HEK293 (cell line): ENCODE data around the gene PDE10A.

Experiments
- CTCF ChIA-PET: fragments of 350-600 bp; formaldehyde crosslinking; extraction: SDS; loops from one replicate; lab custom pipeline; 2021; ENCODE audit warnings: antibody characterized with exemption; lab: Yijun Ruan, JAX
- POLR2A ChIA-PET: fragments of 300-600 bp; formaldehyde crosslinking; extraction: SDS; loops from one replicate; lab custom pipeline; 2020; ENCODE audit warnings: antibody characterized with exemption, inconsistent platforms; lab: Yijun Ruan, JAX
- H3K27ac ChIP-seq: fragments of 200-500 bp; sonication (Bioruptor generic); 2 replicates; pipeline ENCODE4 v1.5.1; 2014; ENCODE audit warnings: low read depth, low read length, control low read depth, inconsistent platforms; ENCODE audit errors: extremely low read depth
- H3K36me3 ChIP-seq, 2 experiments: fragments of 200-500 bp in 1 of 2; sonication (Bioruptor generic) in 1 of 2; 1 replicate in 1 of 2; 2 replicates in 1 of 2; pipeline ENCODE4 v1.5.1; 2014 to 2017; ENCODE audit warnings: inconsistent platforms in 2 of 2, low read length in 2 of 2; ENCODE audit not compliant: control insufficient read depth in 2 of 2, insufficient read depth in 1 of 2
- H3K4me1 ChIP-seq: fragments of 200-500 bp; sonication (Bioruptor generic); 2 replicates; pipeline ENCODE4 v1.5.1; 2014; ENCODE audit warnings: mild to moderate bottlenecking, low read length, inconsistent platforms; ENCODE audit not compliant: control insufficient read depth, insufficient read depth
- H3K4me3 ChIP-seq: 2 replicates; pipeline ENCODE4 v1.5.1; 2011; ENCODE audit warnings: low read depth, mild to moderate bottlenecking, control low read depth, low read length, moderate library complexity
- H3K9me3 ChIP-seq: fragments of 200-500 bp; sonication (Bioruptor generic); 2 replicates; pipeline ENCODE4 v1.5.1; 2014; ENCODE audit warnings: low read depth, low read length, inconsistent platforms; ENCODE audit not compliant: control insufficient read depth, insufficient read depth
- GLIS1 ChIP-seq: fragments of 450-650 bp; formaldehyde crosslinking; IDR thresholded peaks from 2 replicates; pipeline ENCODE4 v1.5.1; 2016; ENCODE audit warnings: missing biosample characterization, missing genetic modification characterization
- IKZF3 ChIP-seq: fragments of 450-650 bp; IDR thresholded peaks from 2 replicates; pipeline ENCODE4 v1.5.0; 2018; ENCODE audit warnings: missing biosample characterization, mild to moderate bottlenecking, missing genetic modification characterization, moderate library complexity
- KLF7 ChIP-seq: fragments of 450-650 bp; formaldehyde crosslinking; IDR thresholded peaks from 2 replicates; pipeline ENCODE4 v1.5.1; 2016; ENCODE audit warnings: missing biosample characterization, missing genetic modification characterization, borderline replicate concordance
- WT1 ChIP-seq: fragments of 450-650 bp; formaldehyde crosslinking; IDR thresholded peaks from 2 replicates; pipeline ENCODE4 v1.5.1; 2016; ENCODE audit warnings: missing biosample characterization, missing genetic modification characterization
- YY2 ChIP-seq: fragments of 450-650 bp; formaldehyde crosslinking; IDR thresholded peaks from 2 replicates; pipeline ENCODE4 v1.5.1; 2016; ENCODE audit warnings: missing biosample characterization, missing genetic modification characterization
- ZNF112 ChIP-seq: fragments of 450-650 bp; formaldehyde crosslinking; IDR thresholded peaks from 2 replicates; pipeline ENCODE4 v1.5.0; 2017; ENCODE audit warnings: missing biosample characterization, missing genetic modification characterization
- ZNF114 ChIP-seq: fragments of 450-650 bp; formaldehyde crosslinking; IDR thresholded peaks from 2 replicates; pipeline ENCODE4 v1.5.0; 2017; ENCODE audit warnings: missing biosample characterization, missing genetic modification characterization
- ZNF132 ChIP-seq: fragments of 450-650 bp; formaldehyde crosslinking; IDR thresholded peaks from 2 replicates; pipeline ENCODE4 v1.5.1; 2017; ENCODE audit warnings: missing biosample characterization, missing genetic modification characterization, borderline replicate concordance
- ZNF146 ChIP-seq: fragments of 450-650 bp; formaldehyde crosslinking; IDR thresholded peaks from 2 replicates; pipeline ENCODE4 v1.5.1; 2016; ENCODE audit warnings: missing biosample characterization, missing genetic modification characterization
- ZNF274 ChIP-seq, 2 experiments: fragments of 200-500 bp in 1 of 2; fragments of 450-650 bp in 1 of 2; sonication (Bioruptor generic) in 1 of 2; formaldehyde crosslinking in 1 of 2; IDR thresholded peaks; 2 replicates each; pipeline versions ENCODE4 v1.5.1 to v1.6.1; 2014 to 2016; ENCODE audit warnings: borderline replicate concordance in 1 of 2, inconsistent platforms in 1 of 2, low read length in 1 of 2, missing biosample characterization in 1 of 2, missing genetic modification characterization in 1 of 2
- ZNF302 ChIP-seq: fragments of 450-650 bp; formaldehyde crosslinking; IDR thresholded peaks from 2 replicates; pipeline ENCODE4 v1.5.1; 2016; ENCODE audit warnings: missing biosample characterization, missing genetic modification characterization, low read depth
- ZNF311 ChIP-seq: fragments of 450-650 bp; formaldehyde crosslinking; IDR thresholded peaks from 2 replicates; pipeline ENCODE4 v1.5.1; 2017; ENCODE audit warnings: missing biosample characterization, missing genetic modification characterization, borderline replicate concordance
- ZNF394 ChIP-seq: fragments of 450-650 bp; formaldehyde crosslinking; IDR thresholded peaks from 2 replicates; pipeline ENCODE4 v1.5.1; 2016; ENCODE audit warnings: missing biosample characterization, missing genetic modification characterization, mild to moderate bottlenecking, moderate library complexity, borderline replicate concordance
- ZNF600 ChIP-seq: fragments of 450-650 bp; formaldehyde crosslinking; IDR thresholded peaks from 2 replicates; pipeline ENCODE4 v1.5.1; 2016; ENCODE audit warnings: missing biosample characterization, missing genetic modification characterization
- ZNF768 ChIP-seq: fragments of 450-650 bp; formaldehyde crosslinking; IDR thresholded peaks from 2 replicates; pipeline ENCODE4 v1.5.1; 2018; ENCODE audit warnings: missing biosample characterization, mild to moderate bottlenecking, missing genetic modification characterization
- TF ChIP-seq, protein P1 (sequence below): fragments of 450-650 bp; formaldehyde crosslinking; IDR thresholded peaks from 2 replicates; pipeline ENCODE4 v1.5.1; 2017; ENCODE audit warnings: missing biosample characterization, mild to moderate bottlenecking, missing genetic modification characterization, moderate library complexity
- TF ChIP-seq, protein P2 (sequence below): fragments of 450-650 bp; formaldehyde crosslinking; IDR thresholded peaks from 2 replicates; pipeline ENCODE4 v1.5.1; 2017; ENCODE audit warnings: missing biosample characterization, missing genetic modification characterization
- TF ChIP-seq, protein P3 (sequence below): fragments of 450-650 bp; formaldehyde crosslinking; IDR thresholded peaks from 2 replicates; pipeline ENCODE4 v1.5.1; 2017; ENCODE audit warnings: missing biosample characterization, missing genetic modification characterization
- TF ChIP-seq, protein P4 (sequence below): fragments of 450-650 bp; formaldehyde crosslinking; conservative IDR thresholded peaks from 2 replicates; pipeline ENCODE4 v1.5.1; 2016; ENCODE audit warnings: low read depth, missing biosample characterization, missing genetic modification characterization
- TF ChIP-seq, protein P5 (sequence below): fragments of 450-650 bp; formaldehyde crosslinking; IDR thresholded peaks from 2 replicates; pipeline ENCODE4 v1.5.1; 2017; ENCODE audit warnings: missing biosample characterization, missing genetic modification characterization

PDE10A gene

DNA sequence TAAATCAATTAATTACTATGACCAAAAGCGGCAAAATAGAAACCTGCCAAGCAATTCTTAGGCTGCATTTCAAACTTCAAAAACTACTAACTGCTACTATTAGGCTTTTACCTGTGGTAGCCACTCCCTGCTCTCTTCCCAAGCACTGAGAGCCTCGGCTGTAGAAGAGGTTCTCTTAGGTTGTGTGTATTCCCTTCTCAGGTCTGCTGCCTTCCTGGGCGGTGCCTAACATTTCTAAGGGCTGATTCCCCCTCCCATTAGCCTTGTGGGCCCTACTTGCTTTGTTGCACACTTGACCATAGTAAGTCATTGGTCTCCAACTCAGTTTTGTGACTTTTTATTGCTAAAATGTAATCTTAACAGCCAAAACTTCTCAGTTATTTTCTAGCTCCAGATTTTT is 207.6 kb downstream of the PDE10A start:
- peaks cover 5% of the 10 kb centered on the region; the same call in 1 of the 2 replicates for H3K4me1 ChIP-seq
- TF ChIP-seq ZNF132 (tag by site-specific recombination) (no peak), YY2 (no peak), ZNF600 (tag by site-specific recombination) (no peak), KLF7 (tag by site-specific recombination) (no peak), ZNF311 (no peak)
- TF ChIP-seq, protein P1, sequence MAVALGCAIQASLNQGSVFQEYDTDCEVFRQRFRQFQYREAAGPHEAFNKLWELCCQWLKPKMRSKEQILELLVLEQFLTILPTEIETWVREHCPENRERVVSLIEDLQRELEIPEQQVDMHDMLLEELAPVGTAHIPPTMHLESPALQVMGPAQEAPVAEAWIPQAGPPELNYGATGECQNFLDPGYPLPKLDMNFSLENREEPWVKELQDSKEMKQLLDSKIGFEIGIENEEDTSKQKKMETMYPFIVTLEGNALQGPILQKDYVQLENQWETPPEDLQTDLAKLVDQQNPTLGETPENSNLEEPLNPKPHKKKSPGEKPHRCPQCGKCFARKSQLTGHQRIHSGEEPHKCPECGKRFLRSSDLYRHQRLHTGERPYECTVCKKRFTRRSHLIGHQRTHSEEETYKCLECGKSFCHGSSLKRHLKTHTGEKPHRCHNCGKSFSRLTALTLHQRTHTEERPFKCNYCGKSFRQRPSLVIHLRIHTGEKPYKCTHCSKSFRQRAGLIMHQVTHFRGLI: no peak
- TF ChIP-seq, protein P2, sequence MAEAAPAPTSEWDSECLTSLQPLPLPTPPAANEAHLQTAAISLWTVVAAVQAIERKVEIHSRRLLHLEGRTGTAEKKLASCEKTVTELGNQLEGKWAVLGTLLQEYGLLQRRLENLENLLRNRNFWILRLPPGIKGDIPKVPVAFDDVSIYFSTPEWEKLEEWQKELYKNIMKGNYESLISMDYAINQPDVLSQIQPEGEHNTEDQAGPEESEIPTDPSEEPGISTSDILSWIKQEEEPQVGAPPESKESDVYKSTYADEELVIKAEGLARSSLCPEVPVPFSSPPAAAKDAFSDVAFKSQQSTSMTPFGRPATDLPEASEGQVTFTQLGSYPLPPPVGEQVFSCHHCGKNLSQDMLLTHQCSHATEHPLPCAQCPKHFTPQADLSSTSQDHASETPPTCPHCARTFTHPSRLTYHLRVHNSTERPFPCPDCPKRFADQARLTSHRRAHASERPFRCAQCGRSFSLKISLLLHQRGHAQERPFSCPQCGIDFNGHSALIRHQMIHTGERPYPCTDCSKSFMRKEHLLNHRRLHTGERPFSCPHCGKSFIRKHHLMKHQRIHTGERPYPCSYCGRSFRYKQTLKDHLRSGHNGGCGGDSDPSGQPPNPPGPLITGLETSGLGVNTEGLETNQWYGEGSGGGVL: no peak
- TF ChIP-seq, protein P3, sequence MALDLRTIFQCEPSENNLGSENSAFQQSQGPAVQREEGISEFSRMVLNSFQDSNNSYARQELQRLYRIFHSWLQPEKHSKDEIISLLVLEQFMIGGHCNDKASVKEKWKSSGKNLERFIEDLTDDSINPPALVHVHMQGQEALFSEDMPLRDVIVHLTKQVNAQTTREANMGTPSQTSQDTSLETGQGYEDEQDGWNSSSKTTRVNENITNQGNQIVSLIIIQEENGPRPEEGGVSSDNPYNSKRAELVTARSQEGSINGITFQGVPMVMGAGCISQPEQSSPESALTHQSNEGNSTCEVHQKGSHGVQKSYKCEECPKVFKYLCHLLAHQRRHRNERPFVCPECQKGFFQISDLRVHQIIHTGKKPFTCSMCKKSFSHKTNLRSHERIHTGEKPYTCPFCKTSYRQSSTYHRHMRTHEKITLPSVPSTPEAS: no peak
- CTCF ChIA-PET: interaction anchor here (4.8 kb wide), 1 partner anchor 15 kb away, joined by 27 read pairs; no protein-coding TSS in a partner anchor
- H3K9me3 ChIP-seq: no peaks in the 10 kb centered on the region
- H3K27ac ChIP-seq: no peak overlapping the region
- H3K4me3 ChIP-seq: no peak overlapping the region
- POLR2A ChIA-PET: no interaction called here
- H3K36me3 ChIP-seq: no peaks in the 10 kb centered on the region

DNA sequence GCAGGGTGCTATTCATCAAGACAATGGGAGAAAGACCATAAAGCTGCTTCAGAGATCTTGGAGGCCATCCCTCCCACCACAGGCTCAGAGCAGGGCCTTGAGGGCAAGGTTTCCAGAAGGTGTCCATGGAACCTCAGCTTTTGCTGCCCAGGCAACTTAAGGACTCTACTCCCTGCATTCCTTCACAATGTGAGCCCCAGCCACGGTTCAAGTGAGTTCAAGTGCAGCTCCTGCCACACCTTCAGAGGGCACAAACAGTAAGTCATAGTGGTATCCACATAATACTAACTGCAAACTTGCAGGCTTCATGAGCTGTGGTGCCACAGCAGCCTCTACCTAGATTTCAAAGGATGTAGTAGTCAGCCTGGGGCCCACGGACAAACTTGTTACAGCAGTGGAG is 209.6 kb downstream of the PDE10A start:
- 0 out of 3 replicates have a peak, but pooled peaks cover 0 to 3% of the 10 kb centered on the region in 2 experiments for H3K36me3 ChIP-seq
- no peak overlapping the region for H3K27ac ChIP-seq
- ChIA-PET POLR2A (no interaction called here), CTCF (interaction anchor here (0.6 to 3.8 kb wide), 2 partner anchors 13 to 435 kb away, joined by 3 to 11 read pairs; no protein-coding TSS in a partner anchor)
- H3K4me3 ChIP-seq: no peak overlapping the region
- H3K9me3 ChIP-seq: no peaks in the 10 kb centered on the region
- peaks cover 5% of the 10 kb centered on the region; the same call in 1 of the 2 replicates for H3K4me1 ChIP-seq
- TF ChIP-seq ZNF114 (tag by site-specific recombination): no peak
- TF ChIP-seq, protein P1: no peak
- no peak for TF ChIP-seq IKZF3 (tag by site-specific recombination)
- TF ChIP-seq GLIS1 (tag by site-specific recombination): no peak
- TF ChIP-seq, protein P4, sequence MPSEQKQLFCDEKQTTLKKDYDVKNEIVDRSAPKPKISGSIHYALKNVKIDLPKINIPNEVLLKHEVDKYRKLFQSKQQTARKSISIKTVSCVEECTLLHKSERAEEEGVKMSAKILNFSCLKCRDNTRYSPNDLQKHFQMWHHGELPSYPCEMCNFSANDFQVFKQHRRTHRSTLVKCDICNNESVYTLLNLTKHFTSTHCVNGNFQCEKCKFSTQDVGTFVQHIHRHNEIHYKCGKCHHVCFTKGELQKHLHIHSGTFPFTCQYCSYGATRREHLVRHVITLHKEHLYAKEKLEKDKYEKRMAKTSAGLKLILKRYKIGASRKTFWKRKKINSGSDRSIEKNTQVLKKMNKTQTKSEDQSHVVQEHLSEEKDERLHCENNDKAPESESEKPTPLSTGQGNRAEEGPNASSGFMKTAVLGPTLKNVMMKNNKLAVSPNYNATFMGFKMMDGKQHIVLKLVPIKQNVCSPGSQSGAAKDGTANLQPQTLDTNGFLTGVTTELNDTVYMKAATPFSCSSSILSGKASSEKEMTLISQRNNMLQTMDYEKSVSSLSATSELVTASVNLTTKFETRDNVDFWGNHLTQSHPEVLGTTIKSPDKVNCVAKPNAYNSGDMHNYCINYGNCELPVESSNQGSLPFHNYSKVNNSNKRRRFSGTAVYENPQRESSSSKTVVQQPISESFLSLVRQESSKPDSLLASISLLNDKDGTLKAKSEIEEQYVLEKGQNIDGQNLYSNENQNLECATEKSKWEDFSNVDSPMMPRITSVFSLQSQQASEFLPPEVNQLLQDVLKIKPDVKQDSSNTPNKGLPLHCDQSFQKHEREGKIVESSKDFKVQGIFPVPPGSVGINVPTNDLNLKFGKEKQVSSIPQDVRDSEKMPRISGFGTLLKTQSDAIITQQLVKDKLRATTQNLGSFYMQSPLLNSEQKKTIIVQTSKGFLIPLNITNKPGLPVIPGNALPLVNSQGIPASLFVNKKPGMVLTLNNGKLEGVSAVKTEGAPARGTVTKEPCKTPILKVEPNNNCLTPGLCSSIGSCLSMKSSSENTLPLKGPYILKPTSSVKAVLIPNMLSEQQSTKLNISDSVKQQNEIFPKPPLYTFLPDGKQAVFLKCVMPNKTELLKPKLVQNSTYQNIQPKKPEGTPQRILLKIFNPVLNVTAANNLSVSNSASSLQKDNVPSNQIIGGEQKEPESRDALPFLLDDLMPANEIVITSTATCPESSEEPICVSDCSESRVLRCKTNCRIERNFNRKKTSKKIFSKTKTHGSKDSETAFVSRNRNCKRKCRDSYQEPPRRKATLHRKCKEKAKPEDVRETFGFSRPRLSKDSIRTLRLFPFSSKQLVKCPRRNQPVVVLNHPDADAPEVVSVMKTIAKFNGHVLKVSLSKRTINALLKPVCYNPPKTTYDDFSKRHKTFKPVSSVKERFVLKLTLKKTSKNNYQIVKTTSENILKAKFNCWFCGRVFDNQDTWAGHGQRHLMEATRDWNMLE (tag by site-specific recombination): no peak
- no peak for TF ChIP-seq ZNF146 (tag by site-specific recombination)
- TF ChIP-seq, protein P5, sequence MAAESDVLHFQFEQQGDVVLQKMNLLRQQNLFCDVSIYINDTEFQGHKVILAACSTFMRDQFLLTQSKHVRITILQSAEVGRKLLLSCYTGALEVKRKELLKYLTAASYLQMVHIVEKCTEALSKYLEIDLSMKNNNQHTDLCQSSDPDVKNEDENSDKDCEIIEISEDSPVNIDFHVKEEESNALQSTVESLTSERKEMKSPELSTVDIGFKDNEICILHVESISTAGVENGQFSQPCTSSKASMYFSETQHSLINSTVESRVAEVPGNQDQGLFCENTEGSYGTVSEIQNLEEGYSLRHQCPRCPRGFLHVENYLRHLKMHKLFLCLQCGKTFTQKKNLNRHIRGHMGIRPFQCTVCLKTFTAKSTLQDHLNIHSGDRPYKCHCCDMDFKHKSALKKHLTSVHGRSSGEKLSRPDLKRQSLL (tag by site-specific recombination): no peak
- TF ChIP-seq ZNF394 (tag by site-specific recombination): no peak
- TF ChIP-seq ZNF274 (IDR thresholded peaks at IDR 0.05; ENCODE audit: low read length): no peak
- TF ChIP-seq ZNF274 (tag by site-specific recombination; IDR thresholded peaks at IDR 0.05; ENCODE audit: borderline replicate concordance): no peak
- TF ChIP-seq ZNF768 (tag by site-specific recombination): no peak
- no peak for TF ChIP-seq ZNF112 (tag by site-specific recombination)
- no peak for TF ChIP-seq WT1 (tag by site-specific recombination)
- no peak for TF ChIP-seq ZNF302 (tag by site-specific recombination)
